NCI-H345 treated with DMSO at 0.1 percent for 48 hours (cell line): ENCODE results near the gene ENAH.

Source experiments
- DNase-seq: peaks from one replicate; lab custom pipeline; 2025; ENCODE audit not compliant: unreplicated experiment; lab: John Stamatoyannopoulos, UW

Gene ENAH

DNA sequence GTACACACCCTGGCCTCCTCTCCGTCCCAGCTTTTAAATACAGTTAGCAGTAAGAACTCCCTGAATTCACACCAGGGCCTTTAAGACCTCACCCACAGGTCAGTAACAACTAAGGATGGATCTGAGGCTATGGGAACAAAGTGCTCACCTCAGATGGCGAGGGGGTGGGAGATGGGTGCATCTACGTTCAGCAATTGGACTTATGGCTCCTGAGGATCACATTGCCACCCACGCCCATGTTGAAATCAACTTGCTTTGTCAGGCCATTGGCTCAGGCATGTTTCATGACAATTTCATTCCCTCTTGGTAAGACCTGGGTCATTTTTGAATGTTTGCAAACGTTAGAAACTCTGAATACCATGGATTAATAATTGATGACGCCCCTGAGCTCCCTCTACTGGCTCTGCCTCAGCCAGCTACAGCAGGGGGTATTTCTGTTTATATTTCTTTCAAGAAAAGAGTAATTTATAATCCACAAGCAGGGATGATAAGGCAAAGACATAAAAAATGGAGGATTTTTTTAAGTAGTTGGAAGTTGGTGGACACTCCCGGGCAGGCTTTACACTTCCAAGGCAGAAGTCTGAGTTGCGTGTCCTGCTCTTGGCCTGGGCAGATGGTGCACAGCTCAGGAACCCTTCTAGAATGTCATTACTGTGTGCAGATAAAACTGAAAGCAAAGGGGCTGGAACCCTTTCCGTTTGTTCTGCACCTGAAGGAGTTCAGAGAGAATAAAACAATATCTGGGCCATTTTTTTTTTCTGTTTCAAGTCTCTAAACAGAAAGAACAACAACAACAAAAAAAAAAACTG lies 211.4 kb downstream of the ENAH start:
- DNase-seq, result no peak

DNA sequence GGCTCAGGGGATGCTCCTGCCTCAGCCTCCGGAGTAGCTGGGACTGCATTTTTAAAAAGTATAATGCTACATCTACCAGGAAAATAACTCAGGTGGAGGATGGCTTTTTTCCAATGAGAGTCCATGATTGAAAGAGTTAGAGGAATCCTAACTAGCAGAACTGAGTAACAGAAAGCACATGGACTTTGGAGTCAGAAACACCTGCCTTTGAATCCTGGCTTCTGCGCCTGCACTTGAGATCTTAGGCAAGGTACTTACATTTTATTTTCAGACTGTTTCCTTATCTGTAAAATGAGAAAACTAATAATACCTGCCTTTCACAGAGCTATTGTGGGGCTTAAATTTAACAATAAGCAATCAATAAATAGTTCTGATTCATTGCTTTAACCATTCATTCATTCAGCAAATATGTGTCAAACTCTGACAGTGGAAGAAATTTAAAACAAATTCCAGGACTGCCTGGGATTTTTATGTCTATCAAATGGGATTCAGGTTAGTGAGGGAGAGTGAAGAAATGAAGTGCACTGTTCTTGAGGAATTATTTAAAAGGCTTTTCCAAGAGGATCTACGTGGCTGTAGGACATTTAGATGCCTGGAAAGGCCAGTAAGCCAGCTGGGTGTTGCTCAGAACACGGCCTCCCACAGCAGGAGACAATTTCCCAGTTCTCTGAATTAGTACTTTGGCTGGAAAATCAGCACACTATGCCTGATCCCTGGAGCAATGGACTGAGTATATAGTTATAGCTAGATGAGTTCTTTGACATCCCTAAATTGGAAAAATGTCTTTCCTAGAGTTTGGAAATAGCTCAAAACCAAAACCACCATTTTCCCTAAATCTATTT lies 212.3 kb downstream of the ENAH start:
- no peak for DNase-seq

DNA sequence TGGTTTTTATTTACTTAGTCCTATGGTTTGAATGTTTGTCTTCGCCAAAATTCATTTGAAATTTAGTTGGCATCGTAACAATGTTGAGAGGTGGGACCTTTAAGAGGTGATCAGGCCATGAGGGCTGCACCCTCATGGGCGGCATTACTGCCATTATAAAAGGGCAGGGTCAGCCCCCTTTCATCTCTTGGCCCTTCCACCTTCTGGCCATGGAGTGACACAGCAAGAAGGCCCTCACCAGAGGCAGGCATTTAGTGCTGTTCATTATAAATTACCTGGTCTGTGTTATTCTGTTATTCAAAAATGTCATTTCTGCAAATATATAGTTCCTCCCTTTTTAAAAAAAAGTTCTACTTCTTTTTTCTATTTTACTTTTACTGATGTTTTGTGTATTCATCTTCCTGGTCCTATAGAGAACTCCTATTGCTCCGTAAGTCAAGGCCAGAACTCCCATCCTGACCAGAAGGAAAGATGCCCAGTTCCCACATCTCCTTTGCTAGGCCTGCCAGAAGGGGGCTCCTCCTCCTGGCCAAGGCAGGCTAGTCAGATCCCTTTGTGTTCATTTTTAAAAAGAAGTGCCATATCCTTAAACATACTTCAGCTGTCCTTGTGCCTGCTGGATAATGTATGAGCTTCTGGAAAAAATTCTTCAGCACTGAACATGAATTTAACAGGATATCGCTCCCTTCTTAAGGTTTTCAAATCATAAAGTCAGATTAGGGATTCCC lies 215.0 kb downstream of the ENAH start:
- DNase-seq, result no peak
